GM12875 (cell line): ENCODE data around the gene DOCK7.
A peak's percentile ranks its signal among the peaks of the same experiment; 100 is the strongest.
"Not testable (repeated sequence)": the region's sequence is repeated elsewhere in the genome, so short reads cannot be mapped to it uniquely, and the experiment has no call there.

Source experiments
- H3K4me3 ChIP-seq: one replicate; pipeline ENCODE4 v1.5.1; 2011; ENCODE audit warnings: low read depth, low read length, control low read depth
- TF ChIP-seq, protein P1 (sequence below): IDR thresholded peaks from 2 replicates; pipeline ENCODE4 v1.5.1; 2011; ENCODE audit warnings: low read depth, mild to moderate bottlenecking, control low read depth, inconsistent platforms, low read length, moderate library complexity, borderline replicate concordance; ENCODE audit not compliant: insufficient read depth

DOCK7 gene

DNA sequence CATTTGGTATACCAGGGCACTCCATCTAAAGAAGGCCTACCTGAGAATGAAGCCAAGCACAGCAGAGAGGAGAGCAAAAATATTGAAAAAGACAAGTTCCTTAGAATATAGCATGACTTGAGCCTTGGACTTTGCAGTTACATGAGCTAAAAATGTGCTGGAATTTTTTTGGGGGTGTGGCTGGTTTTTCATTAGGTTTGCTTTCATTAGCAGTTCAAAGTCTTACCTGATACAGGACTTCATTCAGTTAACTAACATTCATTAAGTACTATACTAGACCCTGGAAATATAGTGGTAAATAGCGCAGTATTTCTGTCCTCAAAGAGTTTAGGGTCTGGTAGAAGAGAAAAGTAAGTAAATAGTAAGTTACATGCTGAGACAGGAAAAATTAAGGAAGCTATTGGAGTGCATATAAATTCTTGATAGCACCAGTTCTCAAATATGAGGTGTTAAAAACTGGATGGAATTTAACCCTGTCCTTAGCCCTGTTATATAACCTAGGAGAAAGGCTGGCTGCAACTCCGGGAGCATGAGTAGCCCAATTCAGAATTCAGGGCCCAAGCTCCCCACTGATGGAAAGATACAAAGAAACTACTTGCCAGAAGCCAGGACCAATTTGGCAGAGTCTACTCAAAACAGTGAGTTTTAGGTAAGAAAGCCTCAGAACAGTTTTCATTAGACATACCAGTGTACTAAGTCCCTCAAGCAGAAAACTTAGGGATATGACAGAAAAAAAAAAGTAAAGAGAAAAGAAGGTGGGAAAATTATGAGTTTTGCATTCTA is 3.1 kb upstream of the DOCK7 start:
- H3K4me3 ChIP-seq: no peak overlapping the region
- TF ChIP-seq, protein P1, sequence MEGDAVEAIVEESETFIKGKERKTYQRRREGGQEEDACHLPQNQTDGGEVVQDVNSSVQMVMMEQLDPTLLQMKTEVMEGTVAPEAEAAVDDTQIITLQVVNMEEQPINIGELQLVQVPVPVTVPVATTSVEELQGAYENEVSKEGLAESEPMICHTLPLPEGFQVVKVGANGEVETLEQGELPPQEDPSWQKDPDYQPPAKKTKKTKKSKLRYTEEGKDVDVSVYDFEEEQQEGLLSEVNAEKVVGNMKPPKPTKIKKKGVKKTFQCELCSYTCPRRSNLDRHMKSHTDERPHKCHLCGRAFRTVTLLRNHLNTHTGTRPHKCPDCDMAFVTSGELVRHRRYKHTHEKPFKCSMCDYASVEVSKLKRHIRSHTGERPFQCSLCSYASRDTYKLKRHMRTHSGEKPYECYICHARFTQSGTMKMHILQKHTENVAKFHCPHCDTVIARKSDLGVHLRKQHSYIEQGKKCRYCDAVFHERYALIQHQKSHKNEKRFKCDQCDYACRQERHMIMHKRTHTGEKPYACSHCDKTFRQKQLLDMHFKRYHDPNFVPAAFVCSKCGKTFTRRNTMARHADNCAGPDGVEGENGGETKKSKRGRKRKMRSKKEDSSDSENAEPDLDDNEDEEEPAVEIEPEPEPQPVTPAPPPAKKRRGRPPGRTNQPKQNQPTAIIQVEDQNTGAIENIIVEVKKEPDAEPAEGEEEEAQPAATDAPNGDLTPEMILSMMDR: no peak

DNA sequence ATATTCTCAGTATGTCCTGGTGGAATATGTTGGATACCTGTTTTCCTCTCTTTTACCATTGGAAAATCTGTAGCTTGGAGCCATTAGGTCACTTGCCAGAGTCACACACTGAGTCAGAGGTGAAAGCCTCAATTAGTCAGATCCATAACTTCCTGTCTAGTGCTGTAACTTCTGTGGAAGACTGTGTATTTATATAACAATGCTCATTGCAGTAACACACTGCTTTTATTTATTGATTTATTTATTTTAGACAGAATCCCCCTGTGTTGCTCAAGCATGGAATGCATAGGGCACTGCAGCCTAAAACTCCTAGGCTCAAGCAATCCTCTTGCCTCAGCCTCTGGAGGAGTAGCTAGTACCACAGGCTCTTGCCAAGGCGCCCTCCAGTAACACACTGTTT is 1.3 kb upstream of the DOCK7 start:
- TF ChIP-seq, protein P1: no peak
- no peak overlapping the region for H3K4me3 ChIP-seq

DNA sequence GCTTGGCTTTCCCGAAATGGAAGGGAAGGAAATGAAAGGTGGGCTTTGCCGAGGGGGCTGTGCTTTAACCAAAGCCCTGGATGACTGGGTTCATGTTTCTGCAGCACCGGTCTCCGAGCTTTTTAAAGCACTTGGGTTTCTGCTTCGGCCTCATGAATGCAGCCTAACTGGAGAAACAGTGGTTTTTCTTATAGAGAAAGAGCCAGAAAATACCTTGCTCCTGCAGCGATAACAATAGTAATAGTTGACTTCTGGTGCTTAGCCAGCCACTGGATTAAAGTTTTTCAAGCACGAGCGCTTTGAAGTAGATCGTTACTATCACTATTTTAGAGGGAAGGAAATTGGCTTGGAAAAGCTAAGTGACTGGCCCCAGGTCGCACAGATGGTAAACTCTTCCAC is 500 bp upstream of the DOCK7 start:
- H3K4me3 ChIP-seq: peak overlapping the region; percentile 68
- TF ChIP-seq, protein P1: no peak

DNA sequence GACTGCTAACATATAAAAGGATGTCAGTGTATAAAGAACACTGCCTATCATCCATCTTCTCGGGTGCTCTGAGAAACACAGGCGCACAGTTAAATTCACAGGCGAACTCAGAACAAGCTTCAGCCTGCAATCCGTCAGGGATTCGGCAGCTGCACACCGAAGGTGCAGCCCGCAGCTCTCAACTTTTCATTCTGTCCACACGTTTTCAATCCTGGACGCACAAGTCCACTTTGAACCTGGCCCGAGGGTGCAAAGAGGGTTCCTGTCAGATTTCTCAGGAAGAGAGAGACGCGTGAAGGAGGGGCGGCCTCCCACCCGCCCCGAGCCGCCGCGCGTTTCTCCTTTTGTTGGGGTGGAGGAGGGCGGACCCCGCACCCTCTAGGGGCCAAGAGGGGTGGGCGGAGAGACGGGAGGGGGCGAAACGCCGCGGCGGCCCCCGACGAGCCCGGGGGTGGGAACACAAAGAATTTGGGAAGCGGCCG is 724 bp downstream of the DOCK7 start:
- H3K4me3 ChIP-seq: peak overlapping the region; percentile 68
- TF ChIP-seq, protein P1: no peak

DNA sequence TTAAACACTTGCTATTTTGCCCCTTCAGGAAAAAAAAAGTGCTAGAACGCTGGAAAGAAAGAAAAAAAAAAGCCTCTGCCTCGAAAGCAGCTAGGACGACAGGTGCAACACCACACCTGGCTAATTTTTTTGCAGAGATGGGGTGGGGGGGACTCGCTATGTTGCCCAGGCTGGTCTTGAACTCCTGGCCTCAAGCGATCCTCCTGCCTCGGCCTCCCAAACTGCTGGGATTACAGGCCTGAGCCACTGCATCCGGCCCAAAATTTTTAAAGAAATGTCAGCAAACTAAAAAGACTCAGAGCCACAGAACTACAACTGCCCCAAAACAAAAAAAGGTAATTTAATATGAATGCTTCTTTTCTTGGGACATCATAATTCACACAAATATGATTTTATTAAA is 1.4 kb downstream of the DOCK7 start:
- H3K4me3 ChIP-seq: peak overlapping the region; percentile 68
- TF ChIP-seq, protein P1: no peak

DNA sequence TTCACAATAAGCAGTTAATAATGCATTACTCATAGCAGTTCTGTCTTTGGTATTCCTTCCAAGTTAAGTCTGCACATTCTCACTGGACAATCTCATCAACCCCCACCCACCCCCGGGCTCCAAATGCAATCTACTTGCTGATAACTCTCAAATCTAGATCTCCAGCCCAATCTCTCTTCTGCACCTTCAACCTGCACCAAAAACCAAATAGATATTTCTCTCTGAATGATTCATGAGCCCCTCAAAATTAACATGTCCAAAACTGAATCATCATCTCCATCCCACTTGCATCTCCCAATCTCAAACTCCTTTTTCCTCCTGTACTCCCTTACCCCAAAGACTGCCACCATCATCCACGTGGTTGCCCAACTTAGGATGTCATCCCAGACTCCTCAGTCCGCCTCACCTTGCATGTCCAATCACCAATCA is 2.7 kb downstream of the DOCK7 start:
- TF ChIP-seq, protein P1: no peak
- H3K4me3 ChIP-seq: no peak overlapping the region

DNA sequence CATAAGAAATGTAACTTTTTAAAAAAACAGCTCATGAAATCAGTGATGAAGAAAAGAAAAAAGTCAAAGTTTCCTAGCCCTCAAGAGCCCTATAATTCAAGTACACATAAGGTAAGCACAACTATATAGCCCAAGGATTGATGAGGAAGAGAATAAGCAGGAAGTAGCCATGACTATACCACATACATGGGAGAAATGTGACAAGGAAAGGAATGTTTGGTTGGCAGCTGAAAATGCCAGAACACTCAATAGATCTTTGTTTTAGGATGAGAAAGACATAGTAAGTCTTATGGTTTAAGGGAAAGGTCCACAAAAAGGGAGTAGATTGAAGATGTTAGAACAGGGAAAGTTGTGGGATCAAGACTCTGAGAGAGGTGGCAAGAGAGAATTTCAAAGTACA is 5.7 kb downstream of the DOCK7 start:
- TF ChIP-seq, protein P1: no peak
- H3K4me3 ChIP-seq: no peak overlapping the region

DNA sequence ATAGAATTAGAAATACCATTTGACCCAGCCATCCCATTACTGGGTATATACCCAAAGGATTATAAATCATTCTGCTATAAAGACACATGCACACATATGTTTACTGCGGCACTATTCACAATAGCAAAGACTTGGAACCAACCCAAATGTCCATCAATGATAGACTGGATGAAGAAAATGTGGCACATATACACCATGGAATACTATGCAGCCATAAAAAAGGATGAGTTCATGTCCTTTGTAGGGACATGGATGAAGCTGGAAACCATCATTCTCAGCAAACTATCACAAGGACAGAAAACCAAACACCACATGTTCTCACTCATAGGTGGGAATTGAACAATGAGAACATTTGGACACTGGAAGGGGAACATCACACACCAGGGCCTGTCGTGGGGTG is 7.2 kb downstream of the DOCK7 start:
- not testable (repeated sequence) for H3K4me3 ChIP-seq

DNA sequence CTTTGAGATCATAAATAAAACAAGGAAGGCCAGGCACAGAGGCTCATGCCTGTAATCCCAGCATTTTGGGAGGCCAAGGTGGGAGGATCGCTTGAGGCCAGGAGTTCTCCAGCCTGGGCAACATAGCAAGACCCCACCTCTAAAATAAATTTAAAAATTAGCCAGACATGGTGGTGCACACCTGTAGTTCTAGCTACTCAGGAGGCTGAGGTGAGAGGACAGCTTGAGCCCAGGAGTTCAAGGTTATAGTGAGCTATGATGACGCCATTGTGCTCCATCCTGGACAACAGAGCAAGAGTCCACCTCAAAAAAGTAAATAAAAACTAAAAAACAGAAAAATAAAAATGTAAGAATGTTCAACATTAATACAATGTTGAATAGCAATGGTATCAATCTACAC is 10.4 kb downstream of the DOCK7 start:
- not testable (repeated sequence) for H3K4me3 ChIP-seq
